GM21786 (cell line): ENCODE results near the gene ZCCHC4.

Source experiments
- ATAC-seq: cut with Tn5 transposase; IDR thresholded peaks from one replicate; pipeline ENCODE4 v1.9.1; 2021; ENCODE audit not compliant: unreplicated experiment

The ZCCHC4 gene, protein sequence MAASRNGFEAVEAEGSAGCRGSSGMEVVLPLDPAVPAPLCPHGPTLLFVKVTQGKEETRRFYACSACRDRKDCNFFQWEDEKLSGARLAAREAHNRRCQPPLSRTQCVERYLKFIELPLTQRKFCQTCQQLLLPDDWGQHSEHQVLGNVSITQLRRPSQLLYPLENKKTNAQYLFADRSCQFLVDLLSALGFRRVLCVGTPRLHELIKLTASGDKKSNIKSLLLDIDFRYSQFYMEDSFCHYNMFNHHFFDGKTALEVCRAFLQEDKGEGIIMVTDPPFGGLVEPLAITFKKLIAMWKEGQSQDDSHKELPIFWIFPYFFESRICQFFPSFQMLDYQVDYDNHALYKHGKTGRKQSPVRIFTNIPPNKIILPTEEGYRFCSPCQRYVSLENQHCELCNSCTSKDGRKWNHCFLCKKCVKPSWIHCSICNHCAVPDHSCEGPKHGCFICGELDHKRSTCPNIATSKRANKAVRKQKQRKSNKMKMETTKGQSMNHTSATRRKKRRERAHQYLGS

DNA sequence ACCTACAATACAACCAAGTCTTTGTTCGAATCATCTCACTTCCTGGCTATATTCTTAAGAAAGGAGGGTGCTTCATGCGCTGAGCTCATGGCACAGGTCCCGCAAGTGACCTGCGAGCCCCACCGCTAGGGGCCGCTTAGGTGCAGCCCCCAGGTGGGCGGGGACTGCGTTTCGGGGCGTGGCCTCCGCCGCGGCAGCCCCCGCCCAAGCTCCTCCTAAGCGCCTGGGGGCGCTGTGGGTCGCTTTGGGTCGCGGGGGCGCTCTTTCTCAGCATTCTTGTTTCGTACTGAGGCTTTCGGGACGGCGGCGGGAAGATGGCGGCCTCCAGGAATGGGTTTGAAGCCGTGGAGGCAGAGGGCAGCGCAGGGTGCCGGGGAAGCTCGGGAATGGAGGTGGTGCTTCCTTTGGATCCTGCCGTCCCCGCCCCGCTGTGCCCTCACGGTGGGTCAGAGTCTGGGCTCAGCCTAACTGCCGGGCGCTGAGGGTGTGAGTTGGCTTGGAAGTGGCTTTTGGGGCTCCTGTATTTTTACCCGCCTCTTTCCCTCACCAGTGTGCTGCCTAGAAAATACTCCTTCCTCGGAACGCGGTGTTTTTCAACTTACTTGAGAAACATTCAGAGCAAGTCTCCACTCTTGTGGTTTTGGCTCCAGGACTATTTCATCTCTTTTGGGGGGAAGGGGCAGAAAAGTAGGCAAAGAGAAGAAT lies at the start of gene ZCCHC4:
Gene ZCCHC4, plus strand, starts transcription at position 279 of the 705 bp plus-strand sequence. Its CDS starts 36 bp downstream, at position 315.
- peak; percentile 77 for ATAC-seq

DNA sequence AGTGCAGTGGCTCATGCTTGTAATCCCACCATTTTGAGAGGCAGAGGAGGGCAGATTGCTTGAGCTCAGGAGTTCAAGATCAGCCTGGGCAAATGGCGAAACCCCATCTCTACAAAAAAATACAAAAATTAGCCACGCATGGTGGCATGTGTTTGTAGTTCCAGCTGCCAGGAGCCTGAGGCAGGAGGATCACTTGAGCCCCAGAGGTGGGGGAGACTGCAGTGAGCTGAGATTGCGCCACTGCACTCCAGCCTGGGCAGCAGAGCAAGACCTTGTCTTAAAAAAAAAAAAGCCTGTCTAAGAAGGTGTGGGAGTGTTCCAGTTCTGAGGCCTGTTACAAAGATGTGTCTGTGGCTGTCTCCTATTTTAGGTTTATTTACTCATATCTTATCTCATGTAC lies 40.7 kb upstream of the ZCCHC4 start:
- ATAC-seq: no peak

DNA sequence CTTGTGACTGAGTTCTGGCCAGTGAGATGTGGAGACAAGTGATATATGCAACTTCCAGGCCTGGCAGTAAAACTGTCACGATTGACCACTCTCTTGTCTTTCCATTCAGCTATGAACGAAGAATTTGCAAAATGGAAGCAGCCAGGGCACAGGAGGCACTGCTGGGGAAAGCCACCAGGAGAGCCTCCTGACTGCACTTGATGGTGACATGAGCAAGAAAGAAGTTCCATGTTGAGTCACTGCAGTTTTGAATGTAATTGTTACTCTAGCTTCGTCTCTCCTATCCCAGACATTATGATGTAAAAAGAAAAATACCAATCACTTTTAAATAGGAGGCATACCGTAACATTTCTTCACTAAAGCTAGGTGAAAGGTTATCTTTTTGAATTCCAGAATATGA lies 32.4 kb upstream of the ZCCHC4 start:
- ATAC-seq: no peak

DNA sequence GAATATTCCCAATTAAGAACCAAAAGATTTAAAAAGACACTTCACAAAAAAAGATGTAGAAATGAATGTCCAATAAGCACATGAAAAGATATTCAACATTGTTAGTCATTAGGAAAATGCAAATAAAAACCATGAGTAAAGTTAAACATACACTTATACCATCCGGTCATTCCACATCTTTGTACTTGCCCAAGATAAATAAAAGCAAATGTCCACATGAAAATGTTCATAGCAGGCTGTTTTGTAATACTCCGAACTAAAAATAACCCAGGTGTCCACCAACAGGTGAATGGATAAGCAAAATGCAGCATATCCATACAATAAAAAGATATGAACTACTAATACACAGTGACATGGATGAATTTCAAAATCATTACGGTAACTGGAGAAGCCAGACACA lies 28.6 kb upstream of the ZCCHC4 start:
- ATAC-seq: no peak

DNA sequence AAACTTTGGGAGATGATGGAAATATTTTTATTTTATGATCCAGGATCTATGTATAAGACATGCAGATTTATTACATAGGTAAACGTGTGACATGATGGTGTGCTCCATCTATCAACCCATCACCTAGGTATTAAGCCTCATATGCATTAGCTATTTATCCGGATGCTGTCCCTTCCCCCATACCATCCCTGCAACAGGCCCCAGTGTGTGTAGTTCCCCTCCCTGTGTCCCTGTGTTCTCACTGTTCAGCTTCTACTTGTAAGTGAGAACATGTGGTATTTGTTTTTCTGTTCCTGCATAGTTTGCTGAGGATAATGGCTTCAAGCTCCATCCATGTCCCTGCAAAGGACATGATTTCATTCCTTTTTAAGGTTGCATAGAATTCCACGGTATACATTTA lies 28.1 kb upstream of the ZCCHC4 start:
- ATAC-seq: no peak

DNA sequence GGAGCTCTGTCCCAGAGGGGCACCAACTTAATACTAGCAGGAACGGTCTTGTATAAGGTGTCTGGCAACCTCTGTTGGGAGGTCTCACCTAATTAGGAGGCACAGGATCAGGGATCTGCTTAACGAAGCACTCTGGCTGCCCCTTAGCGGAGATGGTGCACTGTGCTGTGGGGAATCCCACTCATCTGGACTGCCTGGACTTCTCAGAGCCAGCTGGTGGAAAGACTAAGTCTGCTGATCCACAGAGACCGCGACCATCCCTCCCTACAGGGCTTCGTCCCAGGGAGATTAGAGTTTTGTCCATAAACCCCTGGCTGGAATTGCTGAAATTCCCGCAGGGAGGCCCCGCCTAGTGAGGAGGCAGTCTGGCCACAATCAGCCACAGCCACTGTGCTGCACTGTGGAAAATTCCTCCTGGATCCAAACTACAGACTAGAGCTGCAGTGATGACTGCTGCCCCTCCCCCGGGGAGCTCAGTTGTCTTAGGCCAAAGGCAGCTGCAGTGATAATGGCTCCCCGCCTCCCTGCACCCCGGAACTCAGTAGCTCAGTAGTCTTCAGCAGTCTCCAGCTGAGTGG lies 22.0 kb upstream of the ZCCHC4 start:
- ATAC-seq: no peak

DNA sequence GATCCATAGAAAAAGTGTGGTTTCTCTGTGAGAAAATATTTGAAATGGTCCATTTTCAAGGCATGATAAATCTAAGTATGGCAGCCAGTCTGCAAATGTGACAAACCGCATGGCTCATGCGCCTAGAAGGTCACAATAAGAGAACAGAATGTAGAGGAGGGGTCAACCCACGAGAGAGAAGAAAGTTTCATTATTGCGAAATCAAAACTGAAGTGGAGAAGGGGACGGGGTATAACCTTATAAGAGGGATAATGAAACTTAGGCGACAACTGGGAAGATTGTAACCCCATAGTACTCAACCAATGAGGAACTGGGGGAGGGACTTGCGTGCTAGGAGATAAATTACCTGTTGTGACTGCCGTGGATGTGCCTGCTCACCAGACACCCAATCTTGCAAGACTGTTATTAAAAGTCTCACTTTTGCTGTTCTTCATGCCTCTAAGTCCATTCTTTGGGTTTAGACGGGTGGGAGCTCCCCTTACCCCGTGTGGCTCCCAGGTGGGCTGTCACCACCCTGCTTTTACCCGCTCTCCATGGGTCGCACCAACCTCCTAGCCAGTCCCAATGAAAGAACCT lies 21.3 kb upstream of the ZCCHC4 start:
- ATAC-seq: no peak

DNA sequence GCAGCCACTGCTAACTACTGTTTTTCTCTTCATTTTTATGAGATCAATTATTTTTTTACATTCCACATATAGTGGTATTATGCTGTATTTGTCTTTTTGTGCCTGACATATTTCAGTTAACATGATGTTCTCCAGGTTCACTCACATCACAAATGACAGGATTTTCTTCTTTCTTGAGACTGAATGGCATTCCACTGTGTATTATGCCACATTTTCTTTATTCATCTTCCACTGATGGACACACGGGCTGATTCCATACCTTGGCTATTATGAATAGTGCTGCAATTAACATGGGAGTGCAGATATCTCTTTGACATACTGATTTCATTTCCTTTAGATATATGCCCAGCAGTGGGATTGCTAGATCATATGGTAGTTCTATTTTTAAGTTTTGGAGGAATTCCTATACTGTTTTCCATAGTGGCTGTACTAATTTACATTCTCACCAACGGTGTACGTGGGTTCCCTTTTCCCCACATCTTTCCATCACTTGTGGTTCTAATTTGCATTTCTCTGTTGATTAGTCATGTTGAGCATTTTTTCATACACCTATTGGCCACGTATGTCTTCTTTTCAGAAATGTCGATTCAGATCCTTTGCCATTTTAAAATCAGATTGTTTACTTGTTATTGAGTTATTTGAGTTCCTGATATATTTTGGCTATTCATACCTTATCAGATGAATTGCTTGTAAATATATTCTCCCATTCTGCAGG lies 14.9 kb upstream of the ZCCHC4 start:
- ATAC-seq: no peak

DNA sequence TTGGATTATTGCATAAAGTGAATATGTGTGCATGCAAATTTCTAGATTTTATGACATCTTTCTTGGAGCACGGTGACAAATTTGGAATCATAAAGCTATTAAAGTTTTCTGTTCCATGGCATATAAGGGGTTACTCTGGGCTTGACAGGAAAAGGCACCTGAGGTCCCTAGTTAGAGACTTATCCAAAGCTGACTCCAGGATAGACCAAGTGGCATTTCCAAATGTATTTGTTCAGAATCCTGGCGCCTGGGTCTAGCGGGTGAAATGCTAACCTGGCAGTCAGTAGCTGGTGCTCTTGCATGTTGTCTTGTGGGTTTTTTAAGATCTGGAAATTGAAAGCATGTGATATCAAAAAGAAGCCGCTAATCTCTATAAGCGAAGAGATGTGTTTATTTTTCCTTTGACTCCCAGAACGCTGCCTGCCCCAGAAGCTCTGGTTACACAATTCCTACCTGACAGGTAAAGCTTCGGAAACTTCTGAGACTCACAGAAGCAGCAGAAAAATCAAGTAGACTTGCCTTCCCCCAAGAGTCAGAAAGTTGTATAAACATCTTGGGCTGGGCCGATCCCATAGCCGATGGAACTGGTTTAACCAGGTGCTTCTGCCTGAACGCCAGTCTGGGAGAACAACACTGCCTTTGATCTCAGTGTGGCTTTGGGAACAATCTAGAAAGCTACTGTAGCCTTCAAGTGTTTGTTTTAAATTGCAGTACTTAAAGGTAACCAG lies 12.9 kb upstream of the ZCCHC4 start:
- ATAC-seq: no peak

DNA sequence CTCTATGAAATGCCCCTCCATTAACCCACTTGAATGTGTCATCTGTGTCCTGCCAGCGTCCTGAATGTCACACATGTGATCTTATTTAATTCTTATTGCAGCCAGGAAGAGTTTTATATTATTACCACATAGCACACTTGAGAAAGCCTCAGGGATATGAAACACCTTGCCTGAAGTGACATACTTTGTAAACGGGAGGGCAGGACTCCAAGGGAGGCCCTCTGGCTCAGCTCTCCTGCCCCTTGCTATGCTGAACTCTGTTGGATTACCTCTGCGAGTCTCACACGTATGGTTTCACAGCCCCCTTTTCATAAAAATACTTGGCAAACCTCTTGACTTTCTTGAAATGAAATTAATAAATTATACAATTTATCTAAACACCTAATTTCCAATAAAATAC lies 11.1 kb upstream of the ZCCHC4 start:
- ATAC-seq: no peak

DNA sequence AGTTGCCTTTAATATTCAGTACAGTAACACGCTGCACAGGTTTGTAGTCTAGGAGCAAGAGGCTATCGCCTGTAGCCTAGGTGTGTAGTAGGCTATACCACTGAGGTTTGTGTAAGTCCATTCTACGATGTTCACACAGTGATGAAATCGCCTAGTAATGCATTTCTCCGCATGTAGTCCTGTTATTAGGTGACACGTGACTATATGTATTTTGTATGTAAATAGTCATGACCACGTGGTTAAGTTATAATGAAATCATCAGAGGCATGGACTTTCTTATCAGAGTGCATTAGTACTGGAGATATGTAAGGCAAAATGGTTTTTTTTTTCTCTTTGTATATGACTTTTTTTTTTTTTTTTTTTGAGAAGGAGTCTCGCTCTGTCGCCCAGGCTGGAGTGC lies 9.9 kb upstream of the ZCCHC4 start:
- no peak for ATAC-seq

DNA sequence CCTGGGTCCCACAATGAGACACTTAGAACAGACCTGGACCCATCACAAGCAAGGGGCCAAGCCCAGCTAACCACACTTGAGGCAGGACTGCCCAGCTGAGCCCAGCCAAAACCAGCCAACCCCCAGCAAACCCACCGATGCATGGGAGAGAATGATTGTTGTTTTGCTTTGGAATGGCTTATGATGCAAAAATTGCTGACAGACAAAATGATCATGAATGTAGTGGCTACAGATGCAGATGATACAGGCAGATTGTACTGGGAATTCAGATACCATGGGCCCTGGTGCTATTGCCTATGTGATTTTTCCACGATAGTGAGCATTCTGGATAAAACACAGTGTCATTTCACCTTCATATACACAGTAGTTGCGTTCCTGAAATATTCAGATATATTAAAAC lies 9.0 kb upstream of the ZCCHC4 start:
- ATAC-seq: no peak

DNA sequence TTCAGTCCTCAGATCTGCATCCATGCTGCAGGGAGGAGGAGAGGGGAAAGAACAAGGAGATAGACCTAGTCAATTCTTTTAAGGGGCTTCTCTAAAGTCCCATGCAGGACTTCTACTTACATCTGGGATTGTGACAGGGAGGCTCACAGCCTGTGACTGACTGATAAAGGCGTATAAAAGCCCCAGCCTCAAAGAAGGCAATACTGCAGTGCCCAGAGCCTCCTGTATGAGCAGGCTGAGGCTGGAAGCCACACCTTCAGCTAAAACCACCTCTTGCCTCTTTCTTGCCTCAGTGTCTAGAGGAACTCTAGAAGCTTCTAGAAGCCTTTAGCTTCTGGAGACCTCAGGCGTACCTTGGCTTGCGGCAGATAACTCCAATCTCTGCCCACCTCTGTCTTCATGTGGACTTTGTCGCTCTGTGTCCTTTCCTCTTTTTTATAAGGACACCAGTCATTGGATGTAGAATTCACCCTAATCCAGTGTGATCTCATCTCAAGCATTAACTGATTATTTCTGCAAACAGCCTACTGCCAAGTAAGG lies 6.0 kb upstream of the ZCCHC4 start:
- no peak for ATAC-seq

DNA sequence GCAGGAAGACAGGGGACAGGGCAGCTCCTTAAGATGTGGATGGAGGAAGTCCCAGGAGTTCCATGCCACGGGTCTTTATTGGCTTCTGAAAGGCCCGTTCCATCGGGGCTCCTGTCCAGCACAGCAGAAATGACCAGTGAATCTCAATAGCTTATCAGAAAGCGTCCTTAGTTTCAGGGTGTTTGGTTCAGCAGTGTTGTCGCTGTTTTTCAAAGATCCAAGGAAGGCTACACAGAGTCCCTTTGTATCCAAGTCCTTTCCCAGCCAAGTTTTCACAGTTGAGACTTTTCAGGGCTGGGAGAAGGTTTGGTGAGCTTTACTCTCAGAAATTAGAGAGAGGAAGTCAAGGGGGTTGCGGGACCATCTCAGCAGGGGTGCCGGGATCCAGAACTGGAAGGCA lies 5.0 kb upstream of the ZCCHC4 start:
- ATAC-seq: no peak

DNA sequence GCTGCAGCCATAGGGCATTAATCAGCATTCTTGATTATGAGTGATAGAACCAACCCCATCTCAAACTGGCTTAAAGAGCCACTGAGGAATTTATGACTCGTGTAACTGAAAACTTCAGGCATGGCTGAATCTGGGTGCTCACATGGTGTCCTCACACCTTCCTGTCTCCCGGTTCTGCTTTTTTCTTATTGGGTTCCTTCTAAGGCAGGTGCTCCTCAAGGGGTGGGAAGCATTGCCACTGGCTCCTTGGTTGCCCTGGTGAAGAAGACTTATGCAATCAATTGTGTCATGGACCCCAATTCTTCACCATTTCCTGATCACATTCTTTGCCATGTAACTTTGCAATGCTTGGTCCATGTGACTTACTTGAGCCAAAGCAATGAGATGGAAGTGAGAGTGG lies 4.3 kb upstream of the ZCCHC4 start:
- ATAC-seq: no peak

DNA sequence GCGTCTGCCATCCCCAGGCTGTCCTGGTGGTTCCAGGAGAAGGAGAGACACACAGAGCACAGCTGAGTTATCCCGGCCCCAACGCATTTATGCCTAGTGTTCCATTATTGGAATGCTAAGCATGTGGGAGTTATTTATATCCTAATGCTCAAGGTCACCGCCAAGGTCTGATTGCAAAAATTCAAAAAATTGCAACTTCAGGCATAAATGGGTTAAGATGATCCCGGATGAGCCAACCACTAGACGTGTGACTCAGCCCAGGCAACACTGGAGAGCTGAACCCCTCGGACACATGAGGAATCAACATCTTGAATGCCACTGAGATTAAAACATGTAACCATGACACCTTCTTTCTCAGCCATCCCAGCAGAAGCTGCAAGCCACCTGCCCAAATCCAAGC lies 3.8 kb upstream of the ZCCHC4 start:
- ATAC-seq: no peak

DNA sequence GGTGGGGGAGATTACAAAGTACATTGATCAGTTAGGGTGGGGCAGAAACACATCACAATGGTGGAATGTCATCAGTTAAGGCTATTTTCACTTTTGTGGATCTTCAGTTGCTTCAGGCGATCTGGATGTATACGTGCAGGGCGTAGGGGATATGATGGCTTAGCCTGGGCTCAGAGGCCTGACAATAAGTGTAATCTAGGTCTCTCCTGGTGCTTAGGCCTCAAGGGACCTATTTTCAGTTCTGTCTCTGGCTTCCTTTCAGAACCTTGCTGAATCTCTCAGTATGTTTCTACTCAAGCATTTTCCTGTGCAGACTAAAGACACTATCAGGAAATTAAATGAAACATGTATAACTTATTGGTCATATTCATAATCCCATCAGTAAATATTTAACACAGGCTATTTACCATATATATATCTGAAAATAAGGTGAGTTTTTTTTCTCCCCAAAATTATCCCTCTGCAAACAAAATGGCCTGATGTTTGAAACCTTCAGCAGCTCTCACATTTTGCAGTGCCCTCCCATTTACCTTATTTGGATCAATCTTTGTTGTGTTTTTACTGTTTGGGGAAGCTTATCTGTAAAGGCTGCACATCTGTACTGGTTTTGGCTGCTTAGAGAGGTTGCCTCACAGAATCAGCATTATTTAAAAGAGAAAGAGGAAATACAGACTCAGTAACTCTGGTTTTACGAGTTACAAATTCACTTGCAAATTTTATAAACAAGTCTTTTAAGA lies 2.3 kb upstream of the ZCCHC4 start:
- ATAC-seq: peak; percentile 62

DNA sequence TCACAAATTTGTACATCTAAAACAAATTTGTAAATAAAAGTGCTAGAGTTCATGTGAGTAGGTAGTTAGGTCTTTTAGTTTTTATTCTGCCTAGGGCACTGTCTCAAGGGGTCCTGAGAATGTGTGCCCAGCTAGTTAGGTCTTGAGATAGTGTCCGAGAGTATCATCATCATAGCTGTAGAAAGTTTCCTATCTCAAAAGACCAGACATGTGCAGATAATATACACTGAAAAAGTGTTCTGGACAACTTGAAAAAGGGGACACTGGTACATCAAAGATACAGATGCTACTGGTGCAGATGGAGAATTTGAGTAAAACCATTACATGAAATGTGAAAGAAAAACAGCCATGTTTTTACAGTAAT lies 1.8 kb upstream of the ZCCHC4 start:
- ATAC-seq: peak; percentile 19

DNA sequence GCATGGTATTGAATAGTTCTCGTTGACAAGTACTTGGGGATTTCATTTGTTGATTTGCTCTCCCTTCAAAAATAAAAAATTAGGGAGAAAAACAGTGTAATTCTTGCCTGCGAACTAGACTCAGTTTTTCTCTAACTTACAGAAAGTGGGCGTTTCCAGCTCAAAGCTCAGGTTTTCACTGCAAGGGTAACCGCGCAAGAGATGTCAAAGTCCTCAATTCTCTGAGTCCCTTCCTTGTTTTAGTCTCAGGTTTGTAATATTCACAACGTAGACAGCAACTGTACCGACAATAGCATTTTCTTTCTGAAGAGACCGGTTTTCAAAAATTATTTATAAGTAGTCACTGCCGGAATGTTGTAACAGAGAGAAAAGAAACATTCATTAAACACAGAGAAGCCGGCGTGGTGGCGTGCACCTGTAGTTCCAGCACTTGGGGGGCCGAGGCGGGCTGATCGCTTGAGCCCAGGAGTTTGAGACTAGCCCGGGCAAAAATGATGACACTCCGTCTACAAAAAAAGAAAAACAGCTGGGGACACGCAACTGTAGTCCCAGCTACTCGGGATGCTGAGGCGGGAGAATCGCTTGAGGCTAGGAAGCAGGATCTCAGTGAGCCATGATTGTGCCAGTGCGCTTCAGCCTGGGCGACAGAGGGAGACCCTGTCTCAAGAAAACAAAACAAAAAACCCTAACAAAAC lies 774 bp downstream of the ZCCHC4 start:
- no peak for ATAC-seq
